ENCODE results near the gene C18orf63.

C18orf63 gene

GRCh38 chr18:74396171-74397169 is 80.8 kb downstream of the C18orf63 start:
- no peaks in the 10 kb centered on the region for H3K36me3 ChIP-seq
- H3K27ac ChIP-seq: no peak overlapping the region
- H3K4me1 ChIP-seq (ENCODE audit: control insufficient read depth in 1 of 2, insufficient read depth in 1 of 2, low read depth in 1 of 2, low read length in 1 of 2): peaks cover 25 to 30% of the 10 kb centered on the region in 2 experiments
- H3K4me3 ChIP-seq (ENCODE audit: low read depth in 1 of 2, low read length in 1 of 2): no peak overlapping the region
- peaks cover 18% of the 10 kb centered on the region for H3K27me3 ChIP-seq
- H3K9me3 ChIP-seq: no peaks in the 10 kb centered on the region
- no peak for TF ChIP-seq CTCF (IDR thresholded peaks at IDR 0.05)

GRCh38 chr18:74397572-74397971 is 81.9 kb downstream of the C18orf63 start:
- peaks cover 25 to 30% of the 10 kb centered on the region in 2 experiments for H3K4me1 ChIP-seq (ENCODE audit: control insufficient read depth in 1 of 2, insufficient read depth in 1 of 2, low read depth in 1 of 2, low read length in 1 of 2)
- no peak overlapping the region for H3K27ac ChIP-seq
- no peak for TF ChIP-seq CTCF (IDR thresholded peaks at IDR 0.05)
- no peak overlapping the region for H3K4me3 ChIP-seq (ENCODE audit: low read depth in 1 of 2, low read length in 1 of 2)
- no peaks in the 10 kb centered on the region for H3K9me3 ChIP-seq
- H3K36me3 ChIP-seq: no peaks in the 10 kb centered on the region
- peaks cover 11% of the 10 kb centered on the region for H3K27me3 ChIP-seq

- Histone ChIP-seq H3K4me3 (ENCODE audit: low read depth in 1 of 2, low read length in 1 of 2) (no peak overlapping the region), H3K9me3 (no peaks in the 10 kb centered on the region), H3K4me1 (ENCODE audit: control insufficient read depth in 1 of 2, insufficient read depth in 1 of 2, low read depth in 1 of 2, low read length in 1 of 2) (peaks cover 25 to 30% of the 10 kb centered on the region in 2 experiments)
Observed at GRCh38 chr18:74399091-74399887, 83.7 kb downstream of the C18orf63 start.

GRCh38 chr18:74400813-74401212 is 85.2 kb downstream of the C18orf63 start:
- H3K9me3 ChIP-seq: no peaks in the 10 kb centered on the region
- peaks cover 25 to 30% of the 10 kb centered on the region in 2 experiments for H3K4me1 ChIP-seq (ENCODE audit: control insufficient read depth in 1 of 2, insufficient read depth in 1 of 2, low read depth in 1 of 2, low read length in 1 of 2)
- no peak for TF ChIP-seq CTCF (IDR thresholded peaks at IDR 0.05)
- no peak overlapping the region for H3K4me3 ChIP-seq (ENCODE audit: low read depth in 1 of 2, low read length in 1 of 2)
- H3K27me3 ChIP-seq: no peaks in the 10 kb centered on the region
- no peaks in the 10 kb centered on the region for H3K36me3 ChIP-seq
- H3K27ac ChIP-seq: no peak overlapping the region

More at GRCh38 chr18:74399091-74399887, 83.7 kb downstream of the C18orf63 start:
- no peak for TF ChIP-seq CTCF (IDR thresholded peaks at IDR 0.05)
- Histone ChIP-seq H3K27me3 (no peaks in the 10 kb centered on the region), H3K36me3 (no peaks in the 10 kb centered on the region), H3K27ac (no peak overlapping the region)

GRCh38 chr18:74402806-74403433 is 87.3 kb downstream of the C18orf63 start:
- H3K4me1 ChIP-seq (ENCODE audit: control insufficient read depth in 1 of 2, insufficient read depth in 1 of 2, low read depth in 1 of 2, low read length in 1 of 2): peaks cover 21% of the 10 kb centered on the region in 2 experiments
- TF ChIP-seq CTCF (IDR thresholded peaks at IDR 0.05): no peak
- no peak overlapping the region for H3K27ac ChIP-seq
- no peak overlapping the region for H3K4me3 ChIP-seq (ENCODE audit: low read depth in 1 of 2, low read length in 1 of 2)
- no peaks in the 10 kb centered on the region for H3K9me3 ChIP-seq
- H3K27me3 ChIP-seq: no peaks in the 10 kb centered on the region
- no peaks in the 10 kb centered on the region for H3K36me3 ChIP-seq

All from neutrophil (primary cell).